Bronchial epithelial cell (primary cell): ENCODE measurements around the gene ETV7. TPM values are rescaled to one million over a fixed set of nuclear protein-coding genes. Genes with fewer than 3 reads are reported as not detected.

Experiments
- DNase-seq: peaks from one replicate; pipeline ENCODE4 v3.0.0-alpha.2; 2010; ENCODE audit warnings: low read depth
- FAIRE-seq: peaks from 2 replicates; lab custom pipeline; 2011; peaks lifted over from hg19 to GRCh38; lab: Jason Lieb, UNC
- H3K27me3 ChIP-seq: 2 replicates; pipeline ENCODE4 v1.5.1; 2011; ENCODE audit warnings: low read length; ENCODE audit not compliant: control insufficient read depth, insufficient read depth
- H3K36me3 ChIP-seq: 2 replicates; pipeline ENCODE4 v1.5.1; 2011; ENCODE audit warnings: low read length; ENCODE audit not compliant: control insufficient read depth, insufficient read depth
- H3K4me3 ChIP-seq: 2 replicates; pipeline ENCODE4 v1.5.1; 2011; ENCODE audit warnings: mild to moderate bottlenecking, low read depth, low read length, control low read depth
- total RNA-seq: library from RNA; depleted of rRNA; stranded (reverse); fragments of >200 nt; gene quantifications from 2 replicates; pipeline ENCODE4 v1.2.1, GENCODE V29; 2014
- TF ChIP-seq, protein P1 (sequence below): IDR thresholded peaks from 2 replicates; pipeline ENCODE4 v1.5.1; 2011; ENCODE audit warnings: mild to moderate bottlenecking, moderate library complexity, low read length, control low read depth, inconsistent platforms; ENCODE audit not compliant: insufficient read depth, severe bottlenecking

Gene ETV7
- total RNA-seq, 1 donor from 2014 or later, result not detected

DNA sequence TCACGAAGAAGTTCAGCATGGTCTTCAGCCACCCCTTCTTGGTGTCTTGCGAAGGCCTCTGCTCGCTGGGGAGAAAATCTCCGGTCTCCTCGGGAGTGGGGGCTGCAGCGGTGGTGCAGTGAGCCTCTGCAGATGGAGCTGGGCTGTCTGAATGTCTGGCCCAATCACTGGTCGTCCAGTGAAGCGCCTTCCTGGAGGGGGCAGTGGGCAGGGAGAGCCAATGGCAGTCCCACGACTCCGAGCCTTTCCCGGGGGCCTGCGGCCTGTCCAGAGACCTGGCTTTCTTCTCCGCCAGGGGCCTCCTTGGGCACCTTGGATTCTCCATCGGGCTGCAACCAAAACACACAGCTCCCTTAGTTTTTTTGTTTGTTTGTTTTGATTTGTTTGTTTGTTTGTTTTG, 57.1 kb downstream of the ETV7 start:
- DNase-seq (no peak), FAIRE-seq (no peak)
- Histone ChIP-seq H3K27me3 (peaks cover 16% of the 10 kb centered on the region), H3K36me3 (no peaks in the 10 kb centered on the region), H3K4me3 (no peak overlapping the region)
- TF ChIP-seq, protein P1, sequence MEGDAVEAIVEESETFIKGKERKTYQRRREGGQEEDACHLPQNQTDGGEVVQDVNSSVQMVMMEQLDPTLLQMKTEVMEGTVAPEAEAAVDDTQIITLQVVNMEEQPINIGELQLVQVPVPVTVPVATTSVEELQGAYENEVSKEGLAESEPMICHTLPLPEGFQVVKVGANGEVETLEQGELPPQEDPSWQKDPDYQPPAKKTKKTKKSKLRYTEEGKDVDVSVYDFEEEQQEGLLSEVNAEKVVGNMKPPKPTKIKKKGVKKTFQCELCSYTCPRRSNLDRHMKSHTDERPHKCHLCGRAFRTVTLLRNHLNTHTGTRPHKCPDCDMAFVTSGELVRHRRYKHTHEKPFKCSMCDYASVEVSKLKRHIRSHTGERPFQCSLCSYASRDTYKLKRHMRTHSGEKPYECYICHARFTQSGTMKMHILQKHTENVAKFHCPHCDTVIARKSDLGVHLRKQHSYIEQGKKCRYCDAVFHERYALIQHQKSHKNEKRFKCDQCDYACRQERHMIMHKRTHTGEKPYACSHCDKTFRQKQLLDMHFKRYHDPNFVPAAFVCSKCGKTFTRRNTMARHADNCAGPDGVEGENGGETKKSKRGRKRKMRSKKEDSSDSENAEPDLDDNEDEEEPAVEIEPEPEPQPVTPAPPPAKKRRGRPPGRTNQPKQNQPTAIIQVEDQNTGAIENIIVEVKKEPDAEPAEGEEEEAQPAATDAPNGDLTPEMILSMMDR, result no peak

DNA sequence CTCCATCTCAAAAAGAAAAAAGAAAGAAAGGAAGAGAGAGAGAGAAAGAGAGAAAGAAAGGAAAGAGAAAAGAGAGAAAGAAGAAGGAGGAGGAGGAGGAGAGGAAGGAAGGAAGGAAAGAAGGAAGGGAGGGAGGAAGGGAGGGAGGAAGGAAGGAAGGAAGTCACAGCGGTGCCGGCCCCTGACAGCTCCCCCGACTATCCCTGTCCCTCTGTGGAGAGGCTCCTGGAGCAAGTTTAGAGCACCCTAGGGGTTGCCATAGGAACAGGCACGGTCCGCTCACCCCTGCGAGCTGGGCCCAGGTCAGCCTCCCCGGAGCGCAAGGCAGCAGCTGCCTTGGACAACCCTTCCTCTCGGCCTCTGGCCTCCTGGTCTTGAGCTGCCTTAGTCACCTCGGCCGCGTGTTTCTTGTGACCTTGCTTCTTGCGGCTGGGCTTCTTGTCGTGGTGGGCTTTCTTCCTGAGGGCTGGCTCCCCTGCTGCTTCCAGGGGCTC, 57.6 kb downstream of the ETV7 start:
- no peak for FAIRE-seq

DNA sequence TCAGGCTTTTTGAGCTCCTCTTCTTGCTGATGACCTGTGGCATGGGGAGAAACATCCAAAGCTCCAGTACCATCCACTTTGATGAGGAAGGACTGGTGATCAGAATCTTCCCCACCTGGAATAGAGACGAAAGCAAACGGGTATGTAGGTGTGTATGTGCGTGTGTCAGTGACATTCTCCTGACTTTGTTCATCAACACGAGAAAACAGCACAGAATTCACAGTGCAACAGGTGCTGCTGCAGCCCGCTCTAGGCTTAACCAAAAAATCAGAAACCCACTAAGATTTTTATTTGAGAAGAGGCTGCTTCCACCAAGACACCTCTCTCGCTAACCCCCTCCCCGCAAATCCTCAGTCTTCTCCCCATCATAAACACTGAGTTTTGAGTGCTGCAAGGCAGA, 58.9 kb downstream of the ETV7 start:
- DNase-seq, result no peak
- peaks cover 11% of the 10 kb centered on the region for H3K27me3 ChIP-seq
- FAIRE-seq, result no peak
- TF ChIP-seq, protein P1, result no peak
- no peaks in the 10 kb centered on the region for H3K36me3 ChIP-seq
- no peak overlapping the region for H3K4me3 ChIP-seq

More for the DNA sequence above, 57.6 kb downstream of the ETV7 start:
- Histone ChIP-seq H3K27me3 (peaks cover 16% of the 10 kb centered on the region), H3K36me3 (no peaks in the 10 kb centered on the region), H3K4me3 (no peak overlapping the region)
- TF ChIP-seq, protein P1, result no peak
- no peak for DNase-seq

DNA sequence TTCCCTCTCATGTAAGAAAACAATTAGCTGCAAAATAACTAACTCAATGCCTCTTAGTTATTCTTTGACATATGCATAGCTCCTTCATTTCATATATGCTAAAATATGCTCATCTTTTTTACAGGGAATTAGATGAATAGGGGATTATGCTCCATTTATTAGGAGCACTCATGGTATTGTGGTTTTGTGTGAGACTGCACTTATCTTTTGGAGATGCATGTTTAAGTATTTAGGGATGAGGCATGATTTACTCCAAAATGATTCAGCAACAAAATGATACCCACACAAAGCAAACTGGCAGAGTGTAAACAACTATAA, 59.6 kb downstream of the ETV7 start:
- FAIRE-seq (no peak), DNase-seq (no peak)

DNA sequence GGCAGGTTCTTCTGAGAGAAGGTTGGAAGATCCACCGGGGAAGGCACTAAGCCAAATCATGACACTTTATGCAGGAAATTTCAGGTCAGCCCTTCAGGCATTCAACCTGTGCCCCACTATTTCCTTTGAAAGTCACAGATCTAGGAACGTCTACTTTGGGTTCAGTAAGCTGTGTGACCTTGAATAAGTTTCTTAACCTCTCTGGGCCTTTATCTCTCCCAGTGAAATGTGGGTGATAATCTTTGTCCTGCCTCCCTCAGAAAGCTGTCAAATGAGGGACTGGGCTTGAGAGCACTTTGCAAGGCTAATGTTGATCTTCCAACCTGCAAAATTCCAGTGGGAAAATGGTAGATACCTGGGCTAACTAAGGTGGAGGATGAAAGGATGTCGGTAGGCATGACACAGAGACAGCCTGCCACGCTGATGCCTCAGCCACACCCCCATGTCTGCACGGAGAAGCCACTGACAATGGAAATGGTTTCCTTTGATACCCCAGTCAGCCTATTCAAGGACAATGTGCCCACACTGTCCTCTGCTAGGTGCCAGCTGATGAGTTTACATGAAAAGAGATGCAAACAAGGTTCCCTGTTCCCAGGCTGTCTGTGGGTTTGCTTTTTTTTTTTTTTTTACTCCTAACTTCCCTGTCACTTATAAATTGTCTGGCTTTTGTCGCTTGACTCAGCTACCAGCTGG, 60.1 kb downstream of the ETV7 start:
- DNase-seq (no peak), FAIRE-seq (peak; percentile 7)
- Histone ChIP-seq H3K36me3 (no peaks in the 10 kb centered on the region), H3K4me3 (no peak overlapping the region), H3K27me3 (peaks cover 11% of the 10 kb centered on the region)
- TF ChIP-seq, protein P1, result no peak

More for the DNA sequence above, 59.6 kb downstream of the ETV7 start:
- H3K4me3 ChIP-seq, result no peak overlapping the region
- TF ChIP-seq, protein P1, result no peak
- H3K27me3 ChIP-seq, result peaks cover 11% of the 10 kb centered on the region
- no peaks in the 10 kb centered on the region for H3K36me3 ChIP-seq
